ENCODE results near the gene TTC21B.

- TF ChIP-seq, protein P1, sequence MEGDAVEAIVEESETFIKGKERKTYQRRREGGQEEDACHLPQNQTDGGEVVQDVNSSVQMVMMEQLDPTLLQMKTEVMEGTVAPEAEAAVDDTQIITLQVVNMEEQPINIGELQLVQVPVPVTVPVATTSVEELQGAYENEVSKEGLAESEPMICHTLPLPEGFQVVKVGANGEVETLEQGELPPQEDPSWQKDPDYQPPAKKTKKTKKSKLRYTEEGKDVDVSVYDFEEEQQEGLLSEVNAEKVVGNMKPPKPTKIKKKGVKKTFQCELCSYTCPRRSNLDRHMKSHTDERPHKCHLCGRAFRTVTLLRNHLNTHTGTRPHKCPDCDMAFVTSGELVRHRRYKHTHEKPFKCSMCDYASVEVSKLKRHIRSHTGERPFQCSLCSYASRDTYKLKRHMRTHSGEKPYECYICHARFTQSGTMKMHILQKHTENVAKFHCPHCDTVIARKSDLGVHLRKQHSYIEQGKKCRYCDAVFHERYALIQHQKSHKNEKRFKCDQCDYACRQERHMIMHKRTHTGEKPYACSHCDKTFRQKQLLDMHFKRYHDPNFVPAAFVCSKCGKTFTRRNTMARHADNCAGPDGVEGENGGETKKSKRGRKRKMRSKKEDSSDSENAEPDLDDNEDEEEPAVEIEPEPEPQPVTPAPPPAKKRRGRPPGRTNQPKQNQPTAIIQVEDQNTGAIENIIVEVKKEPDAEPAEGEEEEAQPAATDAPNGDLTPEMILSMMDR (IDR thresholded peaks at IDR 0.05), result no peak
- TF ChIP-seq POLR2A (IDR thresholded peaks at IDR 0.05) (no peak), POLR2AphosphoS5 (IDR thresholded peaks at IDR 0.05) (no peak)
Measured at GRCh38 chr2:165833156-165833555, 120.4 kb downstream of the TTC21B start.

Data from suprapubic skin (tissue), 4 donors.